HG02798 (cell line): ENCODE data around the gene NFIL3.
"Not testable (repeated sequence)": the region's sequence is repeated elsewhere in the genome, so short reads cannot be mapped to it uniquely, and the experiment has no call there.

ENCODE experiments used
- ATAC-seq: cut with Tn5 transposase; IDR thresholded peaks from one replicate; pipeline ENCODE4 v1.9.1; 2021; ENCODE audit warnings: mild to moderate bottlenecking; ENCODE audit not compliant: unreplicated experiment, poor library complexity

The NFIL3 gene

GRCh38 chr9:91423785-91424402, at the start of gene NFIL3:
Gene NFIL3 (minus strand): TSS chr9:91423832. CDS start chr9:91410734, 13,098 bp downstream.
- peak; percentile 90 for ATAC-seq

GRCh38 chr9:91471524-91471923, 47.9 kb upstream of the NFIL3 start:
- not testable (repeated sequence) for ATAC-seq

- ATAC-seq, result no peak
Measured at GRCh38 chr9:91465420-91465819, 41.8 kb upstream of the NFIL3 start.

DNA sequence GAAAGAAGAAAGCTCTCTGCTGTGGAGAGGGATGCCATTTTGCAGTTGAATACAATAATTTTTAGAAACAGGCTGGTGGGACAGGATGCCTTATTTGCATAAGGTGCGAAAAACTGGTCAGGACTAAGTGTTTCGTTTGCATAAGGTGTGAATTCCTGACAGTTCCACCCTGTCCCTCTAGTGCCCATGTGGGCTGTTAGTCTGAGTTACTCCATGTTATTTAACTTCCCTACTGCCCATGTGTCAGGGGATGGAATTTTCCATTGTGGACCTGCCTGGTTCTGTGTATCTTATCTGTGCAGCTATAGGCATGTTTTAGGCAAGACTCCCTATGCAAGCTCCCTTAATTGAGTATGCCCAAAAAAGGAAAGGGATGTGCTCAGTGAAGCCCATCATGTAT, 35.3 kb upstream of the NFIL3 start:
- ATAC-seq, result no peak

DNA sequence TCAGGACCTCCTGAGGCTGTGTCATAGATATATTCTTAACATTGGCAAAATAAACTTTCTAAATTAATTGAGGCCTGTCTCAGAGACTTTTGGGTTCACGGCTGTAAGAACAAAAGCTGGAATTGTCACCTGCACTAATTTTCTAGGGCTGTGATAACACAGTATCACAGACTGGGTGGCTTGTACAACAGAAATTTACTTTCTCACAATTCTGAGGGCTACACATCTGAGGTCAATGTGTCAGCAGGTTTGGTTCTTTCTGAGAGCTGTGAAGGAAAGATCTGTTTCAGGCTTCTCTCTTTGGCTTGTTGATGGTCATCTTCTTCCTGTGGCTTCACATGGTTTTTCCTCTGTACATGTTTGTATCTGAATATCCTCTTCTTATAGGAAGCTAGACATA, 29.2 kb upstream of the NFIL3 start:
- no peak for ATAC-seq

DNA sequence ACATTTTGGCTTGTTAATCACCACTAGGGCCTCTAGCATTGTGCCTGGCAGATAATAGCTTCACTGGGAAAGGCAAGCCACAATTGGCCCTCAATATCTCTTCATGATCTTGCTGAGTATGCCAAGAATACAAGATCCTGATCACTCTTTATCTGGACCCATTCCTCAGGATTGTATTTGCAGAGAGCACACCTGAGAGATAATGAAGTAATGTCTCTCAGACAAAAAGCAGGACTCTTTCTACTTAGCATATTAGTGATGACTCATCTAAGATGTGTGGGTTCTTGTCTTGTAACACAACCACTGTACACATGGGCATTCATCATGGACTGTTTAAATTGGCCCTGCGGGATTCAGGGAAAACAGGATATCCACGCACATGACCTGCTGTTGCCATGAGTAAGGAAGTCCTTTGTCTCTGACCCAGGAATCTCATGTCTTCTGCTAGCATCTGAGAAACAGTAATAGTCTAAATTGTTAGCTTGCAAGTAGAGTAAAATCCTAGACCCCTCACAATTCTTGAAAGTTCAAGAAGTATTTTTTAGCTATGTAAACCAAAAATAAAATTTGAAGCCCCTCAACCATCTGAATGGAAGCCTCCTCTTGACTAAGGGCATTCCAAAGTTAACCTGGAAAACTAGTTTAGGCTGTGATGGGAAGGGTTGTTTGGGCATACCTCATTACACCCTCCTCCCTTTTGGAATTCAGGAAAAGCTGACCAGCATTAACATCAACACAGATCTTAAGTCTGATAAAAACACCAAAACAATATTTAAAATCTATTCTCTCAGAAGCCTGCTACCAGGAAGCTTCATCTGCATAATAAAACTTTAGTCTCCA, 28.0 kb upstream of the NFIL3 start:
- no peak for ATAC-seq

GRCh38 chr9:91445135-91445534, 21.5 kb upstream of the NFIL3 start:
- ATAC-seq, result no peak

DNA sequence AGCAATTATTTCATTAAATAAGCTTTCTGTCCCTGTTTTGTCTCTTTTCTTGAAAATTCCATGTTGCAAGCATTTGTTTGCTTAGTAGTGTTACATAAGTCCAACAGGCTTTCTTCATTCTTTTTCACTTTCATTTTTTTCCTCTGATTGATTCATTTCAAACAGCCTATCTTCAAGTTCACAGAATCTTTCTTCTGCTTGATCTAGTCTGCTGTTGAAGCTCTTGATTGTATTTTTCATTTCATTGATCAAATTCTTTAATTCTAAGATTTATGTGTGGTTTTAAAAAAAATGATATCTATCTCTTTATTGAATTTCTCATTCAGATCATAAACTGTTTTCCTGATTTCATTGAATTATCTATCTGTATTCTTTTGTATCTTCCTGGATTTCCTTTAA, 20.4 kb upstream of the NFIL3 start:
- ATAC-seq, result no peak

- no peak for ATAC-seq
Measured at GRCh38 chr9:91443321-91443993, 19.8 kb upstream of the NFIL3 start.

DNA sequence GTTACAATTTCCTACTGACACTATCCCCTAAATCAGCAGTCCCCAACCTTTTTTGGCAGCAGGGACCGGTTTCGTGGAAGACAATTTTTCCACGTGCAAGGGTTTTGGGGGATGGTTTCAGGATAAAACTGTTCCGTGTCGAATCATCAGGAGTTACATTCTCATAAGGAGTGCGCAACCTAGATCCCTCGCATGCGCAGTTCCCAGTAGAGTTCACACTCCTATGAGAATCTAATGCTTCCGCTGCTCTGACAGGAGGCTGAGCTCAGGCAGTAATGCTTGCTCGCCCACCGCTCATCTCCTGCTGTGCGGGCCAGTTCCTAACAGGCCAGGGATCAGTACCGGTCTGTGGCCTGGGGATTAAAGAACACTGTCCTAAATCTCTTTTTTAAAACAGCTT, 13.2 kb upstream of the NFIL3 start:
- no peak for ATAC-seq

DNA sequence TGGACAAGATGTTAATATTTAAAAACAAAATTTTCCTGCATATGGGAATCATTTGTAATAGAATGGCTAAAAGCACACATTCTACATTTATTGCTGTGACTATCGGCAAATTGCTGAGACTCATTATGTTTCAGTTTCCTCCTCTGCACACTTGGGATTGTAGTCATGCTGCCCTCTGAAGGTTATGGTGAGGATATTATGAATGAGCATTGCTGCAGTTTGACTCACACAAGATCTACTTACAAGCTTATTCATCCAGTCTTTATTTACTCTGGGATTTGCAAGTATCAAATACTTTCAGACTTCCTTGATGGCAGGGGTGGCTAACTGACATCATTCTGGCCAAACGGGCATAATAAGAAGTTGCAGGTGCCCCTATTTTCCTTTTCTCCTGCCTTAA, 9.5 kb upstream of the NFIL3 start:
- no peak for ATAC-seq

DNA sequence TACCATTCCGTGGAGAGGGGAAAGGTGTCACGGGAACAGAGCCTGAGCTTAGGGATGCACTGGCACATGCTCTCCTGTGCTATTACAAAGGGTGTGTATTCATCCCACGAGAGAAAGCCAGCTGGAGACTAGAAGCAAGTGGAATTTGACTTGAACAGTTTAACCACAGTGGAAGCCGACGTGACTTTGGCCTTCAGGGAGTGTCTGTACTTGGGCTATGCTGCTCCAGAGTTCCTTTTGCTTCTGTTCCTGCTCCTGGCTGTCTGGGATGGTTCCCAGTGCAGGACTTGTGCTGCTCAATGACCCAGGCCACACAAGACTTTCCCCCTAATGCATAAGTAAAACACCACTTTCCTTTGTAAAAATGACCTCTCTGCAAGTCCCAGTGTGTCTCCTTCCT, 7.9 kb upstream of the NFIL3 start:
- no peak for ATAC-seq

DNA sequence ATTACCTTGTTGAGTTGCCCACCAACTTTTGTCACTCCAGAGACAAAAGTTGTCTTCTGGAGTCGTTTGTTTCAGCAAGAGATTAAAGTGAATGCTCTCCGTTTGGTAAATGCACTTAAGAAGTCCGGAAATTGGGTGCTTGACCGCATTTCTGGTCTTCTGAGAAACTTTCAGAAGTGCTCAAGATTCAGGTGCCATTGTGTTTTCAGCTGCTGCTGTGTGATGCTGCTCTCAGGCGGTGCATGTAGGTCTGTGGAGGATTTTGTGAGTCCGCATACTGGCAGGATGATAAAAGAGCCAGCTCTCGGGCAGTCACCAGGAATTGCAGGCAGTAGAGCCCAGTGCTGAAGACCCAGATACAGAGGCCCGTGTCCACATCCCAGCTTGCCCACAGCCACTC, 5.9 kb upstream of the NFIL3 start:
- ATAC-seq, result no peak

DNA sequence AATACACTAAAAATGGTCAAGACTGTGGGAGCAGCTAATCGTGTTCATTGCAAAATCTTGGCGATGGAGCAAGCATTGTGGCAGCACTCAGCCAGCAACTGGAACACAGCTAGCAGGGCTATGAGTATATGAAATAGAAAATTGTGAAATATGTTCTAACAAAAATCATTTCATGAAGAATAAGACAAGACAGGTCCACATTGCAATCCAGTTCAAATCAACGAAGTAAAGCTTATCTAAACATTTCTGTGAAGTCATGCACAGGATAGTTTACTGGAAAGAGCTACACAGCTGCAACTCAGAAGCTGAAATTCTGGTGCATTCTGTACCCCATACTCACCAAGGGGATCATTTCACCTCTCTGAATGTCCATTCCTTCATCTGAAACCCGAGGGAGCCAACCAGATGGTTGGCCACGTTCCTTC, 5.3 kb upstream of the NFIL3 start:
- no peak for ATAC-seq

DNA sequence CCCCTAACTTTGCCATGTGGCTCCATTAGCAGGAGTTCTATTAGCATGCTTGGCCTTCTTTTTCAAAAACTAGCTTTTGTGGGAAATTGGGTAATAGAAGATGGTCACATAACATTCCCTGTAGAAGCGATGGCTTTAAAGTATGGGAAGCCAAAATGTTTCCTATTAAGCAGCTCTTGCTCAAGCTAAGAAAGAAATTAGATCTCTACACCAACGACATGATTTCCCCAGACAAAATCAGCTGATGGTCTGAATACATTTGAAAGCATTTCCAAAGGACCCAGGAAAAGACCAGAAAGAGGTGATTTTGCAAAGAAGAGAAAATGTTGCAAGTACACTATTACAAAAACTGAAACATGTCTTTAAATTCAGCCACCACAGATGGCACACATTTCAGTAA, 4.8 kb upstream of the NFIL3 start:
- ATAC-seq, result no peak

- ATAC-seq, result no peak
Measured at GRCh38 chr9:91427873-91428272, 4.2 kb upstream of the NFIL3 start.

- ATAC-seq, result no peak
Measured at GRCh38 chr9:91426123-91426745, 2.6 kb upstream of the NFIL3 start.

DNA sequence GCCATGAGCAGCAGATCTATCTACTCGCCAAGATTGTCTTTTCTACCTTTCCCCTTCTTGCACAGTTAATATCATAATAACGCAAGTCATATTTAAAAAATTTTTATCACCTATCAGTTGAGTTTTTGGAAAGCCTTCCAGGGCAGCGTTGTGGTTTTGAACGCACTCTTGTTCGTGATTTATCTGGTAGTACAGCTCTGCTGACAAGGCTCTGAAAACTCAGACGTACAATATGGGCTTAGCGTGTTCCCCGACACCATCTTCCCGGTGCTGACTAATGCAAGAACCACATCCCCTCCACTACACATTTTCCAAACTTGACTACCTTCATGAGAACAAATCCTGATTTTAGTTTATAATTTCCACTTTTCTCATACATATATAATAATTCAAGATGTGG, 1.6 kb upstream of the NFIL3 start:
- ATAC-seq, result no peak

GRCh38 chr9:91424403-91425176, 958 bp upstream of the NFIL3 start:
- ATAC-seq, result no peak
